ENCODE measurements around the gene P2RX2.

GRCh38 chr12:132661972-132662371 is 43.4 kb downstream of the P2RX2 start:
- TF ChIP-seq POLR2A (IDR thresholded peaks at IDR 0.05) (no peak), CTCF (IDR thresholded peaks at IDR 0.05) (no peak)

Measured in body of pancreas (tissue), 4 donors.